Measurements from ENCODE around the gene TRPM8. TPM values are rescaled to one million over a fixed set of nuclear protein-coding genes. Genes with fewer than 3 reads are reported as not detected.

TRPM8 gene
- total and polyA plus RNA-seq, 2 experiments from 2014 or later, result 0.11 to 0.14 TPM

GRCh38 chr2:233942731-233943130 lies 25.6 kb downstream of the TRPM8 start:
- Histone ChIP-seq H3K27me3 (ENCODE audit: insufficient read depth) (no peaks in the 10 kb centered on the region), H3K36me3 (ENCODE audit: insufficient read depth) (0 out of 2 replicates have a peak, but pooled peaks cover 6% of the 10 kb centered on the region), H3K4me1 (ENCODE audit: insufficient read depth) (0 out of 2 replicates have a peak, but pooled peaks cover 7% of the 10 kb centered on the region), H3F3A (replicated peaks; ENCODE audit: low read depth) (no peaks in the 10 kb centered on the region), H3K79me2 (replicated peaks; ENCODE audit: insufficient read depth) (no peaks in the 10 kb centered on the region), H3K4me2 (no peak overlapping the region), H3K27ac (ENCODE audit: low read depth) (no peak overlapping the region), H3K4me3 (no peak overlapping the region), H3K9me2 (ENCODE audit: insufficient read depth) (0 out of 2 replicates have a peak, but pooled peaks cover 9% of the 10 kb centered on the region), H4K20me1 (replicated peaks; ENCODE audit: insufficient read depth) (no peaks in the 10 kb centered on the region), H2AFZ (no peak overlapping the region)
- H3K27me3 Mint-ChIP-seq (ENCODE audit: insufficient read depth, low read depth, poor library complexity), result peaks cover 5% of the 10 kb centered on the region
- H3K27ac Mint-ChIP-seq, result no peak overlapping the region
- TF ChIP-seq ZNF331 (CRISPR knock-in tag; IDR thresholded peaks at IDR 0.05; ENCODE audit: low read depth), result no peak
- no peak for TF ChIP-seq ETS1 (IDR thresholded peaks at IDR 0.05)
- TF ChIP-seq EZH2phosphoT487 (IDR thresholded peaks at IDR 0.05; ENCODE audit: unreplicated experiment), result no peak
- no peak for TF ChIP-seq CREB1 (CRISPR knock-in tag; IDR thresholded peaks at IDR 0.05; ENCODE audit: low read depth)
- TF ChIP-seq STAT1 (IDR thresholded peaks at IDR 0.05; ENCODE audit: unreplicated experiment), result no peak
- TF ChIP-seq JUNB (IDR thresholded peaks at IDR 0.05; ENCODE audit: unreplicated experiment), result no peak
- no peak for TF ChIP-seq CTCF (conservative IDR thresholded peaks at IDR 0.05; ENCODE audit: low read depth in 2 of 2)
- TF ChIP-seq REST (IDR thresholded peaks at IDR 0.05; ENCODE audit: unreplicated experiment), result no peak
- TF ChIP-seq NANOG (IDR thresholded peaks at IDR 0.05; ENCODE audit: borderline replicate concordance), result no peak
- TF ChIP-seq ZNF114 (CRISPR knock-in tag; IDR thresholded peaks at IDR 0.05), result no peak
- TF ChIP-seq EZH2 (IDR thresholded peaks at IDR 0.05; ENCODE audit: low read depth, unreplicated experiment), result no peak
- no peak for TF ChIP-seq POLR2AphosphoS5 (IDR thresholded peaks at IDR 0.05; ENCODE audit: low read depth)
- TF ChIP-seq ZNF462 (CRISPR knock-in tag; IDR thresholded peaks at IDR 0.05), result no peak
- no peaks in the 10 kb centered on the region; the same call in 2 of the 3 replicates for H3K36me3 Mint-ChIP-seq (ENCODE audit: low read depth)
- H3K9me3 Mint-ChIP-seq, result peaks cover 5% of the 10 kb centered on the region; the same call in 1 of the 3 replicates
- H3K4me1 Mint-ChIP-seq, result peaks cover 2% of the 10 kb centered on the region; the same call in 1 of the 3 replicates
- DNase-seq (ENCODE audit: low spot score) (no peak), ATAC-seq (no peak)
- H3K4me3 Mint-ChIP-seq, result no peak overlapping the region

All from GM23338 (cell line).